Gastroesophageal sphincter (tissue), 4 donors: Measurements from ENCODE around the gene ANXA5. TPM values are rescaled to one million over a fixed set of nuclear protein-coding genes. Genes with fewer than 3 reads are reported as not detected.

Source experiments
- ATAC-seq: fragments of 150-250 bp; one replicate; pipeline ENCODE4 v1.9.1; 2016; ENCODE audit warnings: mild to moderate bottlenecking, moderate library complexity
- H3K27ac ChIP-seq, 4 donors: fragments of 200-600 bp; sonication (generic) in 3 of 4; 1 replicate in 3 of 4; 2 replicates in 1 of 4; pipeline ENCODE4 v1.5.1; 2016 to 2019
- H3K27me3 ChIP-seq: fragments of 200-600 bp; sonication (generic); one replicate; pipeline ENCODE4 v1.5.1; 2019
- H3K36me3 ChIP-seq, 2 donors: fragments of 200-600 bp; sonication (generic); one replicate each; pipeline ENCODE4 v1.5.1; 2019; ENCODE audit warnings: control low read depth in 1 of 2
- H3K4me1 ChIP-seq, 3 donors: fragments of 200-600 bp; sonication (generic); 1 replicate in 2 of 3; 2 replicates in 1 of 3; pipeline ENCODE4 v1.5.1; 2016 to 2019; ENCODE audit warnings: control low read depth in 2 of 3
- H3K4me3 ChIP-seq, 2 donors: fragments of 200-600 bp; sonication (generic); one replicate each; pipeline ENCODE4 v1.5.1; 2019; ENCODE audit warnings: mild to moderate bottlenecking in 1 of 2, moderate library complexity in 1 of 2
- H3K9me3 ChIP-seq, 3 donors: fragments of 200-600 bp; sonication (generic); one replicate each; pipeline ENCODE4 v1.5.1; 2017 to 2019; ENCODE audit warnings: control low read depth in 2 of 3
- EP300 ChIP-seq: sonication (generic); formaldehyde crosslinking; IDR thresholded peaks from one replicate; pipeline ENCODE4 v1.6.1; 2017; ENCODE audit warnings: antibody characterized with exemption, mild to moderate bottlenecking
- POLR2A ChIP-seq, 2 donors: fragments of 450-650 bp; IDR thresholded peaks; one replicate each; pipeline ENCODE4 v1.6.1; 2017; ENCODE audit warnings: antibody characterized with exemption in 2 of 2, mild to moderate bottlenecking in 2 of 2, moderate library complexity in 1 of 2
- POLR2AphosphoS5 ChIP-seq: sonication (generic); formaldehyde crosslinking; IDR thresholded peaks from one replicate; pipeline ENCODE4 v1.6.1; 2017; ENCODE audit warnings: antibody characterized with exemption
- WGBS, 2 donors: methylation state at CpG; one replicate each; pipeline ENCODE4 v1.1.5; 2018; ENCODE audit warnings: low coverage in 1 of 2; 5-methylcytosine and 5-hydroxymethylcytosine counted together
- total RNA-seq, 4 donors: library from RNA; depleted of rRNA; stranded (reverse); fragments of >200 nt; gene quantifications; one replicate each; pipeline ENCODE4 v1.1.0, GENCODE V29; 2016
- TF ChIP-seq, protein P1 (sequence below), 4 experiments: fragments of 200-600 bp in 2 of 4; fragments of 450-650 bp in 2 of 4; sonication (generic) in 1 of 4; IDR thresholded peaks; one replicate each; pipeline ENCODE4 v1.5.1; 2017 to 2019; ENCODE audit warnings: antibody characterized with exemption in 4 of 4, mild to moderate bottlenecking in 2 of 4, moderate library complexity in 2 of 4

ANXA5 gene
- total RNA-seq, 4 donors from 2014 or later: 235 to 412 (median 359) TPM

DNA sequence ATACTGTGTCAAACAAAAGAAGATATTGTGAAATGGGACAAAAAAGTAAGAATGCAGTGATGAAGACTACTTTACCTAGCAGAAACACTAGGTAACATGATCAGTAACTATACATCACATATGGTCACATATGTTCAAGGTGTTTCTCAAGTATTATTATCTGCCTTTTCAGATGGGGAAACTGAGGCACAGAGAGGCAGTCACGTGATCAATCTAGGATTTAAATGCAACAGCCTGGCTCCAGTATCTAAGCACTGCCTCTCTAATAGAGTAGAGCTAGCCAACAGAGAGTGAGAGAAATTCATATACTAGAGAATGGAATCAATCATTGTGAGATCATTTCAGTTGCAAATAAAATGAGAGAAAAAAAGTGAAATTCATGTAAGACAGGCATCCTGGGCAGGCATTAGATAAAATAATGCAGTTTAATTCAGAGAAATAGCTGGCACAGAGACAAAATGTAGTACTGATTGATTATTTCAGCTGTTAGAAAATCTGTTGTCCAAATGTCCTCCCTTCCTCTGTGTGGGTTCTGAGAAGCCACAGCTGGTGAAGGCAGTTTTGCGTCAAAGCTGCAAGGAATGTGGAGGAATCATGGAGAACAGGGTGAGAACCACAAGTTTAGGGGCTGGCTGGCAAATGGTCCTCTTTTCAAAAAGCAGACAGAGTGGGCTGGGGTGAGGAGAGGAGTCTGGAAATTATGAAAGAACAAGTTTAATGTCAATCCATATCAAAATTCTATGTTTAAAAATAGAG, 42.2 kb upstream of the ANXA5 start:
- no peak for ATAC-seq
- H3K4me3 ChIP-seq: no peak overlapping the region
- 36 to 52% methylated on average over 2 of the region's 2 CpGs for WGBS, 2 donors
- no peaks in the 10 kb centered on the region for H3K9me3 ChIP-seq
- no peaks in the 10 kb centered on the region for H3K4me1 ChIP-seq
- TF ChIP-seq POLR2A (IDR thresholded peaks at IDR 0.05) (no peak), EP300 (no peak), POLR2AphosphoS5 (no peak)
- TF ChIP-seq, protein P1, sequence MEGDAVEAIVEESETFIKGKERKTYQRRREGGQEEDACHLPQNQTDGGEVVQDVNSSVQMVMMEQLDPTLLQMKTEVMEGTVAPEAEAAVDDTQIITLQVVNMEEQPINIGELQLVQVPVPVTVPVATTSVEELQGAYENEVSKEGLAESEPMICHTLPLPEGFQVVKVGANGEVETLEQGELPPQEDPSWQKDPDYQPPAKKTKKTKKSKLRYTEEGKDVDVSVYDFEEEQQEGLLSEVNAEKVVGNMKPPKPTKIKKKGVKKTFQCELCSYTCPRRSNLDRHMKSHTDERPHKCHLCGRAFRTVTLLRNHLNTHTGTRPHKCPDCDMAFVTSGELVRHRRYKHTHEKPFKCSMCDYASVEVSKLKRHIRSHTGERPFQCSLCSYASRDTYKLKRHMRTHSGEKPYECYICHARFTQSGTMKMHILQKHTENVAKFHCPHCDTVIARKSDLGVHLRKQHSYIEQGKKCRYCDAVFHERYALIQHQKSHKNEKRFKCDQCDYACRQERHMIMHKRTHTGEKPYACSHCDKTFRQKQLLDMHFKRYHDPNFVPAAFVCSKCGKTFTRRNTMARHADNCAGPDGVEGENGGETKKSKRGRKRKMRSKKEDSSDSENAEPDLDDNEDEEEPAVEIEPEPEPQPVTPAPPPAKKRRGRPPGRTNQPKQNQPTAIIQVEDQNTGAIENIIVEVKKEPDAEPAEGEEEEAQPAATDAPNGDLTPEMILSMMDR (IDR thresholded peaks at IDR 0.05): no peak
- H3K27ac ChIP-seq: no peak overlapping the region
- H3K36me3 ChIP-seq: no peaks in the 10 kb centered on the region
- no peaks in the 10 kb centered on the region for H3K27me3 ChIP-seq

DNA sequence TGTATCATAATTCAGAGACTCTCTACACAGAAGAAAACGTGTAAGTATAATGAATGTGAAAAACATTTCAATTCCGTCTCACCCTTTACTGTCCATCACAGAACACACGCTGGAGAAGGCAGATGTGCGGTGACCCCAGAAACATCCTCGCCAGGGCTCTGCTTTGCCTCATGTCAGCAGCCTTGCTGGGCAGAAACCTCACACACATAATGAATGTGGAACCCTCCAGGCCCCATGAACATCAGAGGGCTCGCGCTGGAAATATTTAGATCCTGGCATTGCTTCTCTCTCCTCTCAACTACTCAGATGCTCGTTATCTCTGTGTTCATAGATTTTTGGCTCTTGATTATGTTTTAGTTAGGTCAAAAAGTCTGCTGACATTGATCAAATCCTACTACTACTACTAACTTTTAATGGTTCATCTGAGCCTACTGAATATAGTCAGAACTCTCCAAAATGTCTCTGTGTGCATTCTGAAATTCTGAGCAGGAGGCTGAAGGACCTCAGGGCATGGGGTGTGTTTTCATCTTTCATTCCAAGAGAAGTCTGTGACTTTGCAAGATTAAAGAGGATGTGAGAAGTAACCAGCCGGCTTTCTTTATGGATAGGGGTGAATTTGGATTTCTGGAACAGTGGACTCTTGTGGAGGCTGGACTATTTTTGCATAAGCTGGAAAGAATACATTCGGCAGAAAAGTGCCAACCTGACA, 41.2 kb upstream of the ANXA5 start:
- no peaks in the 10 kb centered on the region for H3K27me3 ChIP-seq
- 47 to 53% methylated on average over 10 of the region's 10 CpGs for WGBS, 2 donors
- peak; percentile 24 for ATAC-seq
- no peaks in the 10 kb centered on the region for H3K4me1 ChIP-seq
- no peak for TF ChIP-seq EP300
- no peak for TF ChIP-seq POLR2AphosphoS5
- TF ChIP-seq POLR2A (IDR thresholded peaks at IDR 0.05): no peak
- TF ChIP-seq, protein P1 (IDR thresholded peaks at IDR 0.05): no peak
- H3K4me3 ChIP-seq: no peak overlapping the region
- no peaks in the 10 kb centered on the region for H3K36me3 ChIP-seq
- no peaks in the 10 kb centered on the region for H3K9me3 ChIP-seq
- H3K27ac ChIP-seq: no peak overlapping the region

DNA sequence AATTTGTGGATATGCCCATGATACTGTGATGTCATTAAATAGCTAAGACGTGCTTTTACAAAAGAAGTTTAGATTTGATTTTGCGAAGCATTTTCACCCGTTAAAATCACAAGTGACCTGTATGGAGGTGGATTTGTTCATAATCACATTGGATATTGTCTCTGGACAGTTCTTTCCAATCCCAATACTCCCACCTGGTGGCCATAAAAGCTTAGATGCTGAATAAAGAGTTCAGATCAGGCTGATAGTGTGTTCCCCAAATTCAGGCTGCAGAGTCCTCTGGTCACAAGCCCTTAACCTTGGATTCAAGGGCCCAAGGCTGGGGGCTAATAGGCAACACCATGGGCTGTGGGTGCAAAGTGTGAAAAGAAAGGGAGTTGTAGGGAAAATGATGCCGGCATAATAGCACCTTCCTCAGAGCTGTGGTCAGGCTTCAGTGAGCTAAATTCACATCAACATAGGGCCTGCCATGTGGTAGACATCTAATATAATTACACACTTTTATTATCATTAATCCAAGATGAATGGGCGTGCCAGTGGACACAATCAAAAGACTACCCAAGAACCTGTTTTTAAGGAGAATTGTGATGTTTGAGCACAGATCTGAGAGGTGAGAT, 40.1 kb upstream of the ANXA5 start:
- TF ChIP-seq POLR2A (IDR thresholded peaks at IDR 0.05): no peak
- TF ChIP-seq, protein P1 (IDR thresholded peaks at IDR 0.05): peak; percentile 23 to 62 (median 48)
- no peaks in the 10 kb centered on the region for H3K4me1 ChIP-seq
- no peak overlapping the region for H3K27ac ChIP-seq
- WGBS, 2 donors: 58% methylated on average over 1 to 5 of the region's 5 CpGs
- no peaks in the 10 kb centered on the region for H3K9me3 ChIP-seq
- ATAC-seq: peak; percentile 52
- no peaks in the 10 kb centered on the region for H3K27me3 ChIP-seq
- no peak overlapping the region for H3K4me3 ChIP-seq
- H3K36me3 ChIP-seq: no peaks in the 10 kb centered on the region

DNA sequence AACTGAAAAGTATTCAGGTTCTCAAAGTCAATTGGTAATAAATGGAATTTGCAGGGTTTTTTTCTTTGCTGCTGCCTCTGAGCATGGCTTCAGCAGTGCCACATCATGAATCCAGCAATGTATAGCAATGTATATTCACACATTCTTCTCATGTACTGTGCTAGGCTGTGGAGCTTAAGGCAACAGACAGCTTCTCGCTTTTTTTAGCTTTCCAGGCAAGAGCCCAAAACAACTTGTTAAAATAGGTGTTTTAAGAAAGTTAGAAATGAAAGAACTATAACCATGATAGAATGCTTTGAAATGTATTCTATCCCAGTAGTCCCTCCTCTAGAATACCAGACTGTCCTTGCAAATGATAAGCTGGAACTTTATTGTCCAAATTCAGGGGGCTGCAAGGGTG, 37.8 kb upstream of the ANXA5 start:
- TF ChIP-seq POLR2AphosphoS5: no peak
- TF ChIP-seq EP300: no peak
- no peak for TF ChIP-seq POLR2A (IDR thresholded peaks at IDR 0.05)
- TF ChIP-seq, protein P1 (IDR thresholded peaks at IDR 0.05): no peak
- Histone ChIP-seq H3K4me1 (no peaks in the 10 kb centered on the region), H3K9me3 (no peaks in the 10 kb centered on the region), H3K27ac (no peak overlapping the region), H3K27me3 (no peaks in the 10 kb centered on the region), H3K4me3 (no peak overlapping the region), H3K36me3 (no peaks in the 10 kb centered on the region)
- WGBS, 2 donors: 58 to 67% methylated on average over 1 of the region's 1 CpG
- no peak for ATAC-seq
